Endothelial cell of hepatic sinusoid (primary cell): ENCODE data around the gene RFC1.
"Not testable (repeated sequence)": the region's sequence is repeated elsewhere in the genome, so short reads cannot be mapped to it uniquely, and the experiment has no call there.

ENCODE experiments used
- in situ Hi-C: cut with HindIII; loops from 2 replicates; pipeline ENCODE4 v1.10.0; 2017; ENCODE audit warnings: low sequenced_read_pairs

The RFC1 gene

GRCh38 chr4:39365830-39366771, at the start of gene RFC1:
Gene RFC1 (minus strand): TSS chr4:39366362. CDS start chr4:39366241, 121 bp downstream.
- in situ Hi-C loops, result loop anchor here (5.0 kb wide), 1 partner anchor 46 kb away; no protein-coding TSS in a partner anchor

DNA sequence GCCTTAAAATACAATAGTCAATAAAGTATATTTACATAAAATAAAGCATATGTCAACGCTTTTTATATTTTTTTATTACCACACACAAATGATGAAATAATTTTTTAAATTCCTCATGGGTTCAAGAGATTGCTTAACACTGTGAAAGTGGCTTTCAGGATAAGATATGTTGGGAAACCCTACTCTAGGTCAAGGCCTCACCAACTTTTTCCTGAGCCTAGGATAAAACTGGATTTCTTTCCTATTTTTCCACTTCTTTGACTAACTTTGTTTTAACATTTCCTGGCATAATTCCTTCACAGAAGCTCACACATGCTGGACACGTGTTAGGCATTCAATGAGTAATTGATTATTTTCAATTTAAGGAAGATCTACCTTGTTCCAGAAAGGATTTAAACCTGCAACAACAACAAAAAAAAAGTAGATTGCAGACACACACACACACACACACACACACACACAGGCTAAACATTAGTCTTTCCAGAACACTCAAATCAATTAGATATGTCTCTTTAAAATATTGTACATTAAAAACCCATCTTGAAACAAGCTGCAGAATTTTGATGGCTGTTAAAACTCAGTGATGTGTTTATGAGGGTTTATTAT, 49.6 kb upstream of the RFC1 start:
- in situ Hi-C loops, result no loop called here

GRCh38 chr4:39411561-39411960, 45.4 kb upstream of the RFC1 start:
- in situ Hi-C loops, result loop anchor here (5.0 kb wide), 2 partner anchors 44 to 104 kb away; partner anchors contain the start of gene RFC1

- in situ Hi-C loops, result loop anchor here (5.0 kb wide), 2 partner anchors 43 to 103 kb away; partner anchors contain the start of gene RFC1
Observed at GRCh38 chr4:39410415-39410814, 44.3 kb upstream of the RFC1 start.

GRCh38 chr4:39407584-39407885, 41.4 kb upstream of the RFC1 start:
- in situ Hi-C loops, result no loop called here

- in situ Hi-C loops, result no loop called here
Observed at GRCh38 chr4:39406763-39407583, 40.8 kb upstream of the RFC1 start, which contains the start of gene KLB. Gene KLB (plus strand): TSS chr4:39406930. CDS start chr4:39406950, 20 bp downstream.

GRCh38 chr4:39401640-39402039, 35.5 kb upstream of the RFC1 start:
- in situ Hi-C loops, result not testable (repeated sequence)

GRCh38 chr4:39394706-39395105, 28.5 kb upstream of the RFC1 start:
- in situ Hi-C loops, result no loop called here

DNA sequence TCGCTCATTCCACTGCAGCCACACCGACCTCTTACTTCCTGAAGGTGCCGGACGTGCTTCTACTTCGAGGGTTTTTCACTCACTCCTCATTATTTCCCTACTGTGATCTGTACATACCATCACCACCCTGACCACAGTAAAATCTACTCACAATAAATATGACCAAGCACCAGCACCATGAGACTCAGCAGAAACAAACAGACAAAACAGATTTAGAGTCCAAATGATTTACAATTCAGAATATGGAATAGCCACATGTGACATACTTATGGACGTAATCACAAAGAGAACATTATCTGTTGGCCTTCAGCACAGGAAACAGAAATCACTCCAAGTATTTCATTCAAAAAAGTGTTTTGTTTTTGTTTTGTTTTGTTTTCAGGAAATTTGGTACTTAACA, 24.4 kb upstream of the RFC1 start:
- in situ Hi-C loops, result no loop called here

DNA sequence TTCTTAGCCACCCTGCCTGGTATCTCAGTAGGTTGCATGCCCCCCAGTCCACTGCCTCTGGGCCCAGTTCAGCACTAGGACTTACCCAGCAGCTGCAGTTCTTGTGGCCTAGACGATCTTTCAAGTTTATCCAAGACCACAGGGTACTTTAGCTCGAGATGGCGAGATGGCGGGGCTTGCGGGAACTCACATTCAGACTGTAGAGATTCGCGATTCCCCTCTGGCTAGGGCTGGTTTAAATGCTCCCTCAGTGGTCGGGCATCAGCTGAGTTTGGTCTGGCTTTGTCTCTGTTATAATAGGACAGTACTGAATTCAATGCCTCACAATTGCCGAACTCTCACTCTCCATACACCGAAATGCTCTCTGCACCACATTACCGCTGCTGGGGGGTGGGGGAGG, 18.4 kb upstream of the RFC1 start:
- in situ Hi-C loops, result no loop called here

GRCh38 chr4:39383690-39384089, 17.5 kb upstream of the RFC1 start:
- in situ Hi-C loops, result no loop called here

DNA sequence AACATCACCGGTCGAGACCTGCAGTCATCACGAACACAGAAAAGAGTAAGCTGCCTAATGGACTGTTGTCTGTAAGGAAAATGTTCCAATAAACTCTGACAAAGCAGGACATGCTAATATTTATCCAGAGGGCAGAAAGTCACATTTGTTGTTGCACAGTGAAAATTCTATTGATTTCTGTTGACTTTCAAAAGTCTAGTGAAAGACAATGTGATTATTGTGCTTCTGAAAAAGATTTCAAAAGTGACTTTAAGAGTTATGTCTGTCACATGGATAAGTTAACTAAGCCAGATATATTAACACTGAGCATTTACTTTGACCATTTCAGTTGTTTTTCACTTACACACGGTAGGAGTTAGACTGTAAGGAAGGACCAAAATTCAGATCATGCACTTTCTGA, 9.3 kb upstream of the RFC1 start:
- in situ Hi-C loops, result no loop called here

- in situ Hi-C loops, result not testable (repeated sequence)
Observed at GRCh38 chr4:39371209-39371608, 5.0 kb upstream of the RFC1 start.

- in situ Hi-C loops, result loop anchor here (5.0 kb wide), 1 partner anchor 43 kb away; no protein-coding TSS in a partner anchor
Observed at GRCh38 chr4:39369301-39369700, 3.1 kb upstream of the RFC1 start.

- in situ Hi-C loops, result loop anchor here (5.0 kb wide), 1 partner anchor 45 kb away; no protein-coding TSS in a partner anchor
Observed at GRCh38 chr4:39367166-39367565, 1.0 kb upstream of the RFC1 start.

GRCh38 chr4:39365360-39365759, 802 bp downstream of the RFC1 start:
- in situ Hi-C loops, result loop anchor here (5.0 kb wide), 1 partner anchor 47 kb away; no protein-coding TSS in a partner anchor

- in situ Hi-C loops, result no loop called here
Observed at GRCh38 chr4:39363773-39364393, 2.3 kb downstream of the RFC1 start.

GRCh38 chr4:39362827-39363226, 3.3 kb downstream of the RFC1 start:
- in situ Hi-C loops, result no loop called here

- in situ Hi-C loops, result not testable (repeated sequence)
Observed at GRCh38 chr4:39360611-39361010, 5.6 kb downstream of the RFC1 start.

- in situ Hi-C loops, result no loop called here
Observed at GRCh38 chr4:39357002-39357401, 9.2 kb downstream of the RFC1 start.

GRCh38 chr4:39354254-39354552, 12.0 kb downstream of the RFC1 start:
- in situ Hi-C loops, result no loop called here
